Neutrophil (primary cell): ENCODE results near the gene EMC8.

Experiments
- H3K27ac ChIP-seq: fragments of 200-600 bp; sonication (generic); 2 replicates; pipeline ENCODE4 v1.5.1; 2016; ENCODE audit warnings: mild to moderate bottlenecking, moderate library complexity
- H3K27me3 ChIP-seq: fragments of 200-600 bp; sonication (generic); 2 replicates; pipeline ENCODE4 v1.6.0; 2016; ENCODE audit warnings: mild to moderate bottlenecking
- H3K36me3 ChIP-seq: fragments of 200-600 bp; sonication (generic); 2 replicates; pipeline ENCODE4 v1.5.1; 2017
- H3K4me1 ChIP-seq, 2 experiments: fragments of 200-600 bp in 1 of 2; sonication (generic) in 1 of 2; 1 replicate in 1 of 2; 2 replicates in 1 of 2; pipeline versions ENCODE4 v1.5.1 to v1.6.1; 2013 to 2016; ENCODE audit warnings: low read depth in 1 of 2, low read length in 1 of 2, mild to moderate bottlenecking in 1 of 2, moderate library complexity in 1 of 2; ENCODE audit not compliant: control insufficient read depth in 1 of 2, insufficient read depth in 1 of 2
- H3K4me3 ChIP-seq, 2 experiments: fragments of 200-600 bp in 1 of 2; sonication (generic) in 1 of 2; 1 replicate in 1 of 2; 2 replicates in 1 of 2; pipeline ENCODE4 v1.5.1; 2013 to 2016; ENCODE audit warnings: low read depth in 1 of 2, low read length in 1 of 2, mild to moderate bottlenecking in 1 of 2, moderate library complexity in 1 of 2
- H3K9me3 ChIP-seq: fragments of 200-600 bp; sonication (generic); 2 replicates; pipeline ENCODE4 v1.5.1; 2016
- TF ChIP-seq, protein P1 (sequence below): fragments of 200-600 bp; sonication (generic); IDR thresholded peaks from 2 replicates; pipeline ENCODE4 v1.5.1; 2016; ENCODE audit warnings: antibody characterized with exemption

Gene EMC8

DNA sequence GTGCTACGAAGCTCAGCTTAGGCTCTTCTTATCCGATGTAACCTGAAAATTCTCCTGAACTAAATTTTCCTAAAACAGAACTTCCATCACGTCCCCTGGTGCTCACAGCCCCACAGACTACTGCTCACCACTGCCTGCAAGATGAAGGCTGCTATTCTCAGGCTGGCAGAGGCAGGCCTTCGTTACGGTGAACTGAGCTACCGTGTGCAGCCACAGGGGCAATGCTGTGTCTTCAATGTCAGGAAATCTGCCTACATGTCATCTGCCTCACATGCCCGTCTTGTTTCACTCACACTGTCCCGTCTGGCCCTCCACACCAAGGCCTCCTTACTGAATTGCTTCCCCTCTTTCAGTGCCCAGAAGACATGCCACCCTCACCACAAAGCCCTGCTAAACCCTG lies 15.9 kb downstream of the EMC8 start:
- H3K4me1 ChIP-seq, result peaks cover 40 to 44% of the 10 kb centered on the region in 2 experiments
- H3K4me3 ChIP-seq, result no peak overlapping the region
- TF ChIP-seq, protein P1, sequence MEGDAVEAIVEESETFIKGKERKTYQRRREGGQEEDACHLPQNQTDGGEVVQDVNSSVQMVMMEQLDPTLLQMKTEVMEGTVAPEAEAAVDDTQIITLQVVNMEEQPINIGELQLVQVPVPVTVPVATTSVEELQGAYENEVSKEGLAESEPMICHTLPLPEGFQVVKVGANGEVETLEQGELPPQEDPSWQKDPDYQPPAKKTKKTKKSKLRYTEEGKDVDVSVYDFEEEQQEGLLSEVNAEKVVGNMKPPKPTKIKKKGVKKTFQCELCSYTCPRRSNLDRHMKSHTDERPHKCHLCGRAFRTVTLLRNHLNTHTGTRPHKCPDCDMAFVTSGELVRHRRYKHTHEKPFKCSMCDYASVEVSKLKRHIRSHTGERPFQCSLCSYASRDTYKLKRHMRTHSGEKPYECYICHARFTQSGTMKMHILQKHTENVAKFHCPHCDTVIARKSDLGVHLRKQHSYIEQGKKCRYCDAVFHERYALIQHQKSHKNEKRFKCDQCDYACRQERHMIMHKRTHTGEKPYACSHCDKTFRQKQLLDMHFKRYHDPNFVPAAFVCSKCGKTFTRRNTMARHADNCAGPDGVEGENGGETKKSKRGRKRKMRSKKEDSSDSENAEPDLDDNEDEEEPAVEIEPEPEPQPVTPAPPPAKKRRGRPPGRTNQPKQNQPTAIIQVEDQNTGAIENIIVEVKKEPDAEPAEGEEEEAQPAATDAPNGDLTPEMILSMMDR, result no peak
- H3K27me3 ChIP-seq, result no peaks in the 10 kb centered on the region
- no peaks in the 10 kb centered on the region for H3K9me3 ChIP-seq
- peak overlapping the region; percentile 89 for H3K27ac ChIP-seq
- H3K36me3 ChIP-seq, result peaks cover 50% of the 10 kb centered on the region

DNA sequence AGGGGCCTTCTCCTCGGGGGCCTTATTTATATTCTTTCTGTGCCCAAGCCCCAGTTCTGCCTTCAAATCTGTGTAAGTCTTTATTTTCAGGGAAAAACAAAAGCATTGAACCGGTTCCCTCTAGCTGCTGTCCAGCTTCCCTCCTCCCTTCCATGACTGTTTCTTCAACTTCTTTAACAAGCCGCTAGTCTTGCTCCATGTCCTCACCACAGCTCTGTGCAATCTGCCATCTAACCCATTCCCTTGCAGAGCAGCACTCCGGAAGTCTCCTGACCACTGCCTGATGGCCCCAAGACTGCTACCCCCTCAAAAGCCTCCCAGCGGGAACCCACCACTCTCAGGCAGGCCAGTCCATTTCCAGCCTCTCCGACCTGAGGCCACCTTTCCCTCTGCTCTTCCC lies 16.9 kb downstream of the EMC8 start:
- H3K4me3 ChIP-seq, result peak overlapping the region; percentile 51 to 57
- H3K27me3 ChIP-seq, result no peaks in the 10 kb centered on the region
- H3K9me3 ChIP-seq, result no peaks in the 10 kb centered on the region
- TF ChIP-seq, protein P1, result no peak
- H3K4me1 ChIP-seq, result peaks cover 40 to 44% of the 10 kb centered on the region in 2 experiments
- H3K36me3 ChIP-seq, result peaks cover 50% of the 10 kb centered on the region
- peak overlapping the region; percentile 89 for H3K27ac ChIP-seq

DNA sequence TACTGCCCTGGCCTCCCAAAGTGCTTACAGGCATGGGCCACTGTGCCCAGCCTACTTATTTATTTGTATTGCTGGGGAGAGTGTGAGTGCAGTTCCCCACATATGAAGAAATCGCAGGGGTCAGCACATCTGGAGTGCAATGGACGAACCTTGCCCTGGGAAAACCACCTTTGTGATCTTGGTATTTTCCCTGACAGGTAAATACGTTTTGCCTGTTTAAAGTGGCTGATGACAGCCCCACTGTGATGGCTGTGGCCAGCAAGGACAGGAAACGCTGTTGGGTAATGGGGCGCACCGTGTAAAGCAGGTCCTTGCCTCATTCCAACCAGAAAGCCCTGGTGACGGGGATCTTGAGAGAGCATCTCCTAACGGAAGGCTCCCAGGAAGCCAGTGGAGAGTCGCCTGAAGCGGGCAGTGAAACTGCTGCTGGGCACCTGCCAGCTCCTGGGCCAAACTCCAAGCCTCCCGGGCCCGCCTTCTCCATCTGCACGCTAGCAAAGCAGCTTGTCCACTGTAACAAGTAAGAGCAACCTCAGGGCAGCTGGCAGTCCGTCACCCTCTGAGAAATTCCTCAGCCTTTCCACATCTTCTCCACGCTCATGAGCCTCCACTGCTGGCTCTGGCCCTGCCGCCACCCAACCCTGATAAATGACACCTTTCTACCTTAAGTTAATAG lies 17.5 kb downstream of the EMC8 start:
- peaks cover 50% of the 10 kb centered on the region for H3K36me3 ChIP-seq
- H3K27me3 ChIP-seq, result no peaks in the 10 kb centered on the region
- peaks cover 40 to 44% of the 10 kb centered on the region in 2 experiments for H3K4me1 ChIP-seq
- H3K27ac ChIP-seq, result peak overlapping the region; percentile 89
- H3K9me3 ChIP-seq, result no peaks in the 10 kb centered on the region
- TF ChIP-seq, protein P1, result no peak
- H3K4me3 ChIP-seq, result peak overlapping the region; percentile 51 to 57

DNA sequence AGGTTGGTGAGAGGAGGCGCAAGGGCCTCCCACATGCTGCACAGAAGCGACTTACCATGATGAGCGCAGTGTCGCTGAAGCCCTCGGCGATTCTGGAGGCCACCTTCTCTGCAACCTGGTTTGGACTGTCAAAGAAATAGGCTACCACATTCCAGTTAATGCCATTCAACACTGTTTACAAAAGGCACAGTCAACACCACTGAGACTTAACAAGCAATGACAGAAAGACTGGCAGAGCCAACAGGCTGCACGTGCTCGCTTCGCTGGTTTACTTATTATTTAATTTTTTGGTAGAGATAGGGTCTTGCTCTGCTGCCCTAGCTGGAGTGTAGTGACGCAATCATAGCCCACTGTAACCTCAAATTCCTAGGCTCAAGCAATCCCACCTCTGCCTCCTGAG lies 18.2 kb downstream of the EMC8 start:
- Histone ChIP-seq H3K4me1 (peaks cover 40 to 44% of the 10 kb centered on the region in 2 experiments), H3K9me3 (no peaks in the 10 kb centered on the region), H3K36me3 (peaks cover 47% of the 10 kb centered on the region), H3K4me3 (peak overlapping the region in 1 of 2 experiments; percentile 51), H3K27me3 (no peaks in the 10 kb centered on the region), H3K27ac (peak overlapping the region; percentile 89)
- TF ChIP-seq, protein P1, result no peak

DNA sequence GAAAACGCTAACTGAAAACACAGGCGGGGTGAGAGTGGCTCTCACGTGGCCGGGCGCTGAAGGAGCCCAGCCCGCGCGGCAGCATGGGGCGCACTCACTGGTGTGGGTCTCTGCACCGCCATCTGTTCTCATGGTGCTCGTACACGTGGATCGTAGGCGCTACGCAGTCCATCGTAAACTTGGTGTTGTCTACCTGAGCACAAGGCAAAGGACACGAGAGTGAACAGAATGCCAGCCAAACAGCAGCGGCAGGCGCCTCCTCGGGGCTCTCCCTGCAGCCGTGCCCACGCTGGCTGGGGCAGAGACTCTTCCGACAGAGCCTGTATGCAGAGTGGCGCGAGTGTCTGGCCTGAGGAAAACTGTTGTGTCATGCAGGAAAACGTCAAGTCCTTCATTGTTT lies 19.1 kb downstream of the EMC8 start:
- H3K36me3 ChIP-seq, result peaks cover 43% of the 10 kb centered on the region
- no peaks in the 10 kb centered on the region for H3K27me3 ChIP-seq
- H3K9me3 ChIP-seq, result no peaks in the 10 kb centered on the region
- peaks cover 40 to 44% of the 10 kb centered on the region in 2 experiments for H3K4me1 ChIP-seq
- TF ChIP-seq, protein P1, result no peak
- peak overlapping the region; percentile 89 for H3K27ac ChIP-seq
- no peak overlapping the region for H3K4me3 ChIP-seq
